HG03521 (cell line): Measurements from ENCODE around the gene TIMD4.
"Not testable (repeated sequence)": the region's sequence is repeated elsewhere in the genome, so short reads cannot be mapped to it uniquely, and the experiment has no call there.

Experiments used
- ATAC-seq: cut with Tn5 transposase; IDR thresholded peaks from one replicate; pipeline ENCODE4 v1.9.1; 2021; ENCODE audit warnings: mild to moderate bottlenecking, moderate library complexity; ENCODE audit not compliant: unreplicated experiment

Gene TIMD4

GRCh38 chr5:156963125-156963524 is at the start of gene TIMD4:
TIMD4 (minus strand) TSS chr5:156963226; CDS start chr5:156963198, 28 bp downstream.
- ATAC-seq = no peak

GRCh38 chr5:157006262-157006661 is 43.2 kb upstream of the TIMD4 start:
- ATAC-seq = no peak

GRCh38 chr5:157004893-157005551 is 42.0 kb upstream of the TIMD4 start:
- ATAC-seq = peak; percentile 58

- no peak for ATAC-seq
These were observed 28.7 kb upstream of the TIMD4 start for GRCh38 chr5:156991714-156992113.

GRCh38 chr5:156984064-156984463 is 21.0 kb upstream of the TIMD4 start:
- ATAC-seq = no peak

GRCh38 chr5:156981481-156981880 is 18.5 kb upstream of the TIMD4 start:
- no peak for ATAC-seq

- ATAC-seq = no peak
These were observed 11.3 kb upstream of the TIMD4 start for GRCh38 chr5:156974328-156974727.

- ATAC-seq = no peak
These were observed 9.0 kb upstream of the TIMD4 start for GRCh38 chr5:156971848-156972525.

- no peak for ATAC-seq
These were observed 8.4 kb upstream of the TIMD4 start for GRCh38 chr5:156971415-156971814.

- ATAC-seq = not testable (repeated sequence)
These were observed 4.4 kb upstream of the TIMD4 start for GRCh38 chr5:156967386-156967785.

- ATAC-seq = no peak
These were observed 6.7 kb downstream of the TIMD4 start for GRCh38 chr5:156956321-156956720.

- ATAC-seq = no peak
These were observed 11.7 kb downstream of the TIMD4 start for GRCh38 chr5:156951359-156951758.

- no peak for ATAC-seq
These were observed 12.3 kb downstream of the TIMD4 start for GRCh38 chr5:156950716-156951115.

GRCh38 chr5:156949424-156949823 is 13.6 kb downstream of the TIMD4 start:
- no peak for ATAC-seq

- ATAC-seq = no peak
These were observed 15.1 kb downstream of the TIMD4 start for GRCh38 chr5:156947925-156948324.

- ATAC-seq = peak; percentile 87
These were observed 21.0 kb downstream of the TIMD4 start for GRCh38 chr5:156942064-156942463.

GRCh38 chr5:156940462-156940861 is 22.6 kb downstream of the TIMD4 start:
- ATAC-seq = not testable (repeated sequence)

- no peak for ATAC-seq
These were observed 26.1 kb downstream of the TIMD4 start for GRCh38 chr5:156936972-156937371.

- no peak for ATAC-seq
These were observed 28.4 kb downstream of the TIMD4 start for GRCh38 chr5:156934450-156935211.

- ATAC-seq = no peak
These were observed 33.6 kb downstream of the TIMD4 start for GRCh38 chr5:156929366-156929948.

GRCh38 chr5:156927545-156927944 is 35.5 kb downstream of the TIMD4 start:
- no peak for ATAC-seq
